Spleen (tissue), 7 donors: ENCODE measurements around the gene SLC23A3.

Experiments
- POLR2A ChIP-seq, 3 donors: fragments of 450-650 bp; IDR thresholded peaks; one replicate each; pipeline ENCODE4 v1.5.1; 2017; ENCODE audit warnings: antibody characterized with exemption in 3 of 3, mild to moderate bottlenecking in 1 of 3
- POLR2AphosphoS5 ChIP-seq, 3 donors: sonication (generic); formaldehyde crosslinking; IDR thresholded peaks; one replicate each; pipeline ENCODE4 v1.5.1; 2017; ENCODE audit warnings: antibody characterized with exemption in 3 of 3
- TF ChIP-seq, protein P1 (sequence below), 11 experiments: fragments of 200-600 bp in 7 of 11; fragments of 450-650 bp in 4 of 11; sonication (generic) in 4 of 11; IDR thresholded peaks in 8 of 11; conservative IDR thresholded peaks in 3 of 11; 1 replicate in 7 of 11; 2 replicates in 4 of 11; pipeline versions ENCODE4 v1.4.0 to v1.8.0; 2016 to 2021; ENCODE audit warnings: antibody characterized with exemption in 11 of 11, inconsistent platforms in 4 of 11, mild to moderate bottlenecking in 1 of 11
- donor health status: DM: no; HTN: no; CAD: no; lungs with moderate emphysema.
- donor health status: DM: no; HTN: no; CAD: no.
- donor health status: DM: no; HTN: no; CAD: no.

DNA sequence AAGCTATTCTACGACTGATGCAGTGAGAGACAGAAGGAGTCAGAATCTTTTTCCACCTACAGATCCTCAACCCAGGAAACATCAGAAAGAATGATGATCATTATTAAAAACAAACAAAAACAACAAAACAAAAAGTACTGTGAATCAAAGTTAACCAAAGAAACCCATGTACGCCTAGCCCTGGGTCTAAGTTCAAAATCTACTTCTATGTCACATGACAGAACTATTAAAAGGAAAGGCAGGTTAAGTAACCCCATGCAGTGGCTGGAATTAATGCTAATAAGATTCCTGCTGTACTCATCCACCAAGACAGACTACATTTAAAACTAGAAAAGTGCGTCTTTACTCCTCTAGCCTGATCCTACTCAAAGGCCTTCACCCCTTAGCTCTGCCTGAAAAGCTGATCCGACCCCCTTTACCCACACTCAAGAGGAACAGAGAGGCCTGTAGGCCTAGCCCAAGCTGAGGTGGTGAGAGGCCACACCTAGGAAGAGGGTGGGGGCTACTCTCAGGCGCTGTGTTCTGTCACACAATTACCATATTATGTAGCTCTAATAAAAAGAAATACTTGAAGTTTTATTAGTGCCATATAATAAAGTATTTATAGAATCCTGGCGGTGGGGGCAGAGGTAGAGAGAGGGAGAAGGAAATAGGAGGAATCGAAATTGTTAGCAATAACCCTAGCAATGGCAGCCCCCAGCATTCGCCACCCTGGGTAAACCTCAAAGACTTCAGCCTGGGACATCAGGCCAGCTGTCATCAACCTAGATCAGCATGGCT lies 46.3 kb downstream of the SLC23A3 start:
- TF ChIP-seq, protein P1, sequence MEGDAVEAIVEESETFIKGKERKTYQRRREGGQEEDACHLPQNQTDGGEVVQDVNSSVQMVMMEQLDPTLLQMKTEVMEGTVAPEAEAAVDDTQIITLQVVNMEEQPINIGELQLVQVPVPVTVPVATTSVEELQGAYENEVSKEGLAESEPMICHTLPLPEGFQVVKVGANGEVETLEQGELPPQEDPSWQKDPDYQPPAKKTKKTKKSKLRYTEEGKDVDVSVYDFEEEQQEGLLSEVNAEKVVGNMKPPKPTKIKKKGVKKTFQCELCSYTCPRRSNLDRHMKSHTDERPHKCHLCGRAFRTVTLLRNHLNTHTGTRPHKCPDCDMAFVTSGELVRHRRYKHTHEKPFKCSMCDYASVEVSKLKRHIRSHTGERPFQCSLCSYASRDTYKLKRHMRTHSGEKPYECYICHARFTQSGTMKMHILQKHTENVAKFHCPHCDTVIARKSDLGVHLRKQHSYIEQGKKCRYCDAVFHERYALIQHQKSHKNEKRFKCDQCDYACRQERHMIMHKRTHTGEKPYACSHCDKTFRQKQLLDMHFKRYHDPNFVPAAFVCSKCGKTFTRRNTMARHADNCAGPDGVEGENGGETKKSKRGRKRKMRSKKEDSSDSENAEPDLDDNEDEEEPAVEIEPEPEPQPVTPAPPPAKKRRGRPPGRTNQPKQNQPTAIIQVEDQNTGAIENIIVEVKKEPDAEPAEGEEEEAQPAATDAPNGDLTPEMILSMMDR (IDR thresholded peaks at IDR 0.05 in 8 of 11, conservative IDR thresholded peaks at IDR 0.05 in 3 of 11): no peak
- TF ChIP-seq POLR2A (IDR thresholded peaks at IDR 0.05) (no peak), POLR2AphosphoS5 (IDR thresholded peaks at IDR 0.05) (no peak)
